ENCODE data around the gene MTMR12. TPM values are rescaled to one million over a fixed set of nuclear protein-coding genes. Genes with fewer than 3 reads are reported as not detected.

Gene MTMR12
- total and polyA plus RNA-seq, 2 of the 13 experiments (the other 11 are each of a cell fraction or from before 2014, with no cell fraction given), result 23.4 to 36.6 TPM

DNA sequence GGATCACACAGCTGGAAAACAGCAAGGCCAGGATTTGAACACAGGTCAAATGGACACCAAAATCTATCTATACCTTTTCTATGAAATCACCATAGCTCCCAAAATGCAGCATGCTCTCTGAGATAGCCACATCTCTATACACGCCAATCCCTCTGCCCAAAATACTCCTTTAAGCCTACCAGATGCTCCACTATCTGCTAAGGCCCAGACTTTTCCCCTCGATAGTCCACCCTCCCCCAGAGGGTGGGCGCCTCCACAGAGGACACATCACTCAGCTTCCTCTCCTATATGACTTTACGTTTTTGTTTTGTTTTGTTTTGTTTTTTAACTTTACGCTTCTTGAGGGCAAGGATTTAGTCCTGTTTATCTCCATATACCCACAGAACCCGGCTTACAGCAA lies 46.8 kb downstream of the MTMR12 start:
- Histone ChIP-seq H4K20me1 (ENCODE audit: insufficient read depth, low read length) (no peaks in the 10 kb centered on the region), H3K4me3 (replicated peaks in 1 of 3; ENCODE audit: insufficient read depth in 1 of 3, low read depth in 2 of 3, low read length in 3 of 3) (no peak overlapping the region), H3K36me3 (replicated peaks in 1 of 2; ENCODE audit: control insufficient read depth in 1 of 2, insufficient read depth in 2 of 2, low read length in 2 of 2) (peaks cover 13 to 74% of the 10 kb centered on the region in 2 experiments), H3K27me3 (ENCODE audit: control insufficient read depth in 1 of 2, insufficient read depth in 2 of 2, low read length in 2 of 2) (no peaks in the 10 kb centered on the region), H3K9ac (ENCODE audit: insufficient read depth, low read depth, low read length) (no peak overlapping the region), H3K79me2 (ENCODE audit: insufficient read depth, low read length) (no peaks in the 10 kb centered on the region), H3K4me1 (ENCODE audit: insufficient read depth, low read length) (peaks cover 39% of the 10 kb centered on the region), H3K4me2 (ENCODE audit: low read depth, low read length) (no peak overlapping the region), H3K27ac (ENCODE audit: extremely low read length, insufficient read depth, low read length) (no peak overlapping the region), H2AFZ (ENCODE audit: low read length) (no peak overlapping the region), H3K9me3 (ENCODE audit: low read length) (no peaks in the 10 kb centered on the region)
- no TSS peak for BruUV-seq (replicated peaks)
- CTCF ChIA-PET (ENCODE audit: low intra/inter-chr PET ratio, low total read pairs), result no interaction called here
- ATAC-seq, result no peak
- TF ChIP-seq ZSCAN30 (CRISPR knock-in tag; IDR thresholded peaks at IDR 0.05) (no peak), SATB2 (CRISPR knock-in tag; IDR thresholded peaks at IDR 0.05) (no peak)
- intact Hi-C loops (cut with micrococcal nuclease; ENCODE audit: unreplicated experiment), result no loop called here
- in situ Hi-C loops (cut with HindIII; ENCODE audit: extremely low pct_ligation_motif_present, low pct_unique_long_range_greater_than_20kb), result no loop called here
- no peak for DNase-seq (ENCODE audit: low spot score)
- POLR2A ChIA-PET, result interaction anchor here (2.2 kb wide), 1 partner anchor 32 kb away, joined by 5 read pairs; no protein-coding TSS in a partner anchor
- WGBS (ENCODE audit: low lambda C conversion rate), result 96% methylated on average over 6 of the region's 6 CpGs
- FAIRE-seq, result no peak

DNA sequence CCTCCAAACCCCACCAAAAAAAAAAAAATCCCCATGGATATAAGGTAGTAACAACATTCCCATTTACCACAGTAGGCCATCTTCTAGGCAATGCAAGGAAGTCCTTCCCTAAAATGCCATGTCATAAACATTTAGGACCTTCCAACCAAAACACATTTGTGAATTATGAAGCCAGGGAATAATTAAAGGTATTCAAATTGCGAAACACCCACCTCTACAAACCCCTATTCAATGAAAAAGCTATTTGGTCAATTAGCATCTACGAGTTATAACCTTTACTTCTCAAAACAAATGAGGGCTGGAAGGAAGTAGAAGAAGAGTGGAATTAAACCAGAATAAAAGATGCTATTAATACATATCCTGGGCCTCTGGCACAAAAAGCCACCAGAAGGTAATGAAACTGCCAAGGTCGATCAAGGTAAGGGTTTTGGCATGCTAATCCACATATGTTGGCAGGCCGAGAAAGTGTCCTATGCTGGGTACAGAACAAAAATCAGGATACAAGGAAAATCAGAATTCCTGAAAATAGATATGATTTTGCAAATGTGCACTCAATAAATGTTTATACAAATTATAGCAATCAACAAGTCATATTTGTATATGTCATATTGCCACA lies 47.7 kb downstream of the MTMR12 start:
- Histone ChIP-seq H4K20me1 (ENCODE audit: insufficient read depth, low read length) (no peaks in the 10 kb centered on the region), H3K4me3 (replicated peaks in 1 of 3; ENCODE audit: insufficient read depth in 1 of 3, low read depth in 2 of 3, low read length in 3 of 3) (no peak overlapping the region), H3K36me3 (replicated peaks in 1 of 2; ENCODE audit: control insufficient read depth in 1 of 2, insufficient read depth in 2 of 2, low read length in 2 of 2) (peaks cover 14 to 73% of the 10 kb centered on the region in 2 experiments), H3K4me2 (ENCODE audit: low read depth, low read length) (no peak overlapping the region), H3K27me3 (ENCODE audit: control insufficient read depth in 1 of 2, insufficient read depth in 2 of 2, low read length in 2 of 2) (no peaks in the 10 kb centered on the region), H3K4me1 (ENCODE audit: insufficient read depth, low read length) (peaks cover 31% of the 10 kb centered on the region), H3K27ac (ENCODE audit: extremely low read length, insufficient read depth, low read length) (no peak overlapping the region), H2AFZ (ENCODE audit: low read length) (no peak overlapping the region), H3K9me3 (ENCODE audit: low read length) (no peaks in the 10 kb centered on the region), H3K9ac (ENCODE audit: insufficient read depth, low read depth, low read length) (no peak overlapping the region), H3K79me2 (ENCODE audit: insufficient read depth, low read length) (no peaks in the 10 kb centered on the region)
- FAIRE-seq (no peak), ATAC-seq (no peak), DNase-seq (ENCODE audit: low spot score) (no peak)
- POLR2A ChIA-PET, result interaction anchor here (2.2 kb wide), 1 partner anchor 31 kb away, joined by 5 read pairs; no protein-coding TSS in a partner anchor
- BruUV-seq (replicated peaks), result no TSS peak
- intact Hi-C loops (cut with micrococcal nuclease; ENCODE audit: unreplicated experiment), result no loop called here
- TF ChIP-seq WIZ (CRISPR knock-in tag; IDR thresholded peaks at IDR 0.05), result no peak
- TF ChIP-seq ZKSCAN1 (IDR thresholded peaks at IDR 0.05; ENCODE audit: low read length), result no peak
- TF ChIP-seq CEBPB (IDR thresholded peaks at IDR 0.05; ENCODE audit: borderline replicate concordance, low read depth, low read length), result peak; percentile 53; the same call in 1 of the 2 replicates
- TF ChIP-seq JUN (CRISPR knock-in tag; IDR thresholded peaks at IDR 0.05), result no peak
- in situ Hi-C loops (cut with HindIII; ENCODE audit: extremely low pct_ligation_motif_present, low pct_unique_long_range_greater_than_20kb), result no loop called here
- CTCF ChIA-PET (ENCODE audit: low intra/inter-chr PET ratio, low total read pairs), result no interaction called here
- 92% methylated on average over 4 of the region's 4 CpGs for WGBS (ENCODE audit: low lambda C conversion rate)

All from HepG2 (cell line).